Chondrocyte (in vitro differentiated cells): ENCODE measurements around the gene AFG1L. TPM values are rescaled to one million over a fixed set of nuclear protein-coding genes. Genes with fewer than 3 reads are reported as not detected.
"Not testable (repeated sequence)": the region's sequence is repeated elsewhere in the genome, so short reads cannot be mapped to it uniquely, and the experiment has no call there.

ENCODE experiments used
- DNase-seq: peaks from one replicate; pipeline ENCODE4 v3.0.0; 2021; ENCODE audit warnings: mixed read lengths, low spot score
- H3K27ac Mint-ChIP-seq: one replicate; pipeline ENCODE4 v1.8.0; 2021; ENCODE audit warnings: mild to moderate bottlenecking, moderate library complexity, mixed read lengths; ENCODE audit not compliant: unreplicated experiment
- H3K27me3 Mint-ChIP-seq: 2 replicates; pipeline ENCODE4 v1.8.0; 2021; ENCODE audit warnings: low read depth, mixed read lengths
- H3K36me3 Mint-ChIP-seq: 2 replicates; pipeline ENCODE4 v1.8.0; 2021; ENCODE audit warnings: low read depth, mixed read lengths
- H3K4me1 Mint-ChIP-seq: 2 replicates; pipeline ENCODE4 v1.8.0; 2021; ENCODE audit warnings: low read depth, mild to moderate bottlenecking, mixed read lengths
- H3K4me3 Mint-ChIP-seq: one replicate; pipeline ENCODE4 v1.8.0; 2021; ENCODE audit warnings: mild to moderate bottlenecking, moderate library complexity, mixed read lengths; ENCODE audit not compliant: unreplicated experiment
- H3K9me3 Mint-ChIP-seq: 2 replicates; pipeline ENCODE4 v1.8.0; 2021; ENCODE audit warnings: low read depth, mixed read lengths
- total RNA-seq: library from RNA; stranded (reverse); gene quantifications from 3 replicates; pipeline ENCODE4 v1.2.1, GENCODE V29; 2021
- TF ChIP-seq, protein P1 (sequence below): fragments of 200-600 bp; sonication (generic); IDR thresholded peaks from 2 replicates; pipeline ENCODE4 v1.5.0; 2021; ENCODE audit warnings: antibody characterized with exemption, mild to moderate bottlenecking, moderate library complexity

Gene AFG1L
- total RNA-seq, 1 donor from 2014 or later = 5.9 TPM

- H3K4me3 Mint-ChIP-seq = no peak overlapping the region
- H3K27me3 Mint-ChIP-seq = no peaks in the 10 kb centered on the region
- no peaks in the 10 kb centered on the region for H3K9me3 Mint-ChIP-seq
- TF ChIP-seq, protein P1, sequence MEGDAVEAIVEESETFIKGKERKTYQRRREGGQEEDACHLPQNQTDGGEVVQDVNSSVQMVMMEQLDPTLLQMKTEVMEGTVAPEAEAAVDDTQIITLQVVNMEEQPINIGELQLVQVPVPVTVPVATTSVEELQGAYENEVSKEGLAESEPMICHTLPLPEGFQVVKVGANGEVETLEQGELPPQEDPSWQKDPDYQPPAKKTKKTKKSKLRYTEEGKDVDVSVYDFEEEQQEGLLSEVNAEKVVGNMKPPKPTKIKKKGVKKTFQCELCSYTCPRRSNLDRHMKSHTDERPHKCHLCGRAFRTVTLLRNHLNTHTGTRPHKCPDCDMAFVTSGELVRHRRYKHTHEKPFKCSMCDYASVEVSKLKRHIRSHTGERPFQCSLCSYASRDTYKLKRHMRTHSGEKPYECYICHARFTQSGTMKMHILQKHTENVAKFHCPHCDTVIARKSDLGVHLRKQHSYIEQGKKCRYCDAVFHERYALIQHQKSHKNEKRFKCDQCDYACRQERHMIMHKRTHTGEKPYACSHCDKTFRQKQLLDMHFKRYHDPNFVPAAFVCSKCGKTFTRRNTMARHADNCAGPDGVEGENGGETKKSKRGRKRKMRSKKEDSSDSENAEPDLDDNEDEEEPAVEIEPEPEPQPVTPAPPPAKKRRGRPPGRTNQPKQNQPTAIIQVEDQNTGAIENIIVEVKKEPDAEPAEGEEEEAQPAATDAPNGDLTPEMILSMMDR = no peak
- H3K4me1 Mint-ChIP-seq = peaks cover 10% of the 10 kb centered on the region
- H3K36me3 Mint-ChIP-seq = peaks cover 2% of the 10 kb centered on the region
- no peak for DNase-seq
- H3K27ac Mint-ChIP-seq = no peak overlapping the region
Measured at GRCh38 chr6:108395297-108395696, 100.4 kb downstream of the AFG1L start.

- Mint-ChIP-seq H3K27me3 (no peaks in the 10 kb centered on the region), H3K4me3 (no peak overlapping the region), H3K9me3 (peaks cover 15% of the 10 kb centered on the region), H3K36me3 (peaks cover 3% of the 10 kb centered on the region), H3K27ac (peak overlapping the region; percentile 5), H3K4me1 (peaks cover 21% of the 10 kb centered on the region)
- DNase-seq = no peak
- TF ChIP-seq, protein P1 = no peak
Measured at GRCh38 chr6:108403236-108403635, 108.4 kb downstream of the AFG1L start.

- Mint-ChIP-seq H3K27me3 (no peaks in the 10 kb centered on the region), H3K36me3 (peaks cover 7% of the 10 kb centered on the region), H3K4me1 (peaks cover 15% of the 10 kb centered on the region), H3K4me3 (no peak overlapping the region), H3K9me3 (peaks cover 20% of the 10 kb centered on the region), H3K27ac (no peak overlapping the region)
- DNase-seq = no peak
- TF ChIP-seq, protein P1 = no peak
Measured at GRCh38 chr6:108406943-108407342, 112.1 kb downstream of the AFG1L start.

DNA sequence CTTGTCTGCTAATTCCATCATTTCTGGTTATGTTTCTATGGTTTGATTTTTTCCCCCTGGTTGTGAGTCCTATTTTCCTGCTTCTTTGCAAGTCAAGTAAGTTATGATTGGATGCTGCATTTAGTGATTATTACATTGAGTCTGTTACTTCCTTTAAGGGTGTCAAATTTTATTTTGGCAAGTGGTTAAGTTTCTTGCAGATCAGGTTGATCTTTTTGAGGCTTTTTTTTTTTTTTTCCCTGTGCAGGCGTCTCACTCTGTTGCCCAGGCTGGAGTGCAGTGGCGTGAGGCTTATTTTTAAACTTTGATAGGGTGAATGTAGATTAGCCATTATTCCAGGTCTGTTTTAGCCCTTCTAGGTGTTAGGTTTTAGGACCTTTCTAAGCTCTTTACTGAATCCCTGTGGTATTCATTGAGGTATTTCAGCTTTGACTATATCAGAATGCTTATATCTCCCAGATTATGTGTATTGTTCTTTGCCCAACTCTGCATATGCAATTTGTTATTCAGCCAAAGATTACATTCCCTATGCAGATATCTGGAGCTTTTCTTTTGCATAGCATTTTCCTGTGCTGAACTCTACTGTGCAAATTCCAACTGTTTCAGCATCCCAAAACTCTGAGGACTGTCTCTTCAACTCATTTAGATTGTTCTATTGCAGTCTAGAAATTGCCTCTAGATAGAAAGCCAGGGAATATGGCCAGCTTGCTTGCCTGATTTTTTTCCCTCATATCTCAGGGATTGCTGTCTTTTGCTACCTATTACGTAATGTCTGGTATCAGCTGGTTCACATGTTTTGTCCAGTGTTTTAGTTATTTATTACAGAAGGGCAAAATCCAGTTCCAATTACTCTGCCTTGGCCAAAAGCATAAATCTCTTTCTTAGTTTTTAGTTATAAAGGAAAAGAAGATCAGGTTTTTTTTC, 113.3 kb downstream of the AFG1L start:
- Mint-ChIP-seq H3K4me3 (no peak overlapping the region), H3K4me1 (peaks cover 13% of the 10 kb centered on the region), H3K9me3 (peaks cover 31% of the 10 kb centered on the region), H3K36me3 (peaks cover 14% of the 10 kb centered on the region), H3K27me3 (no peaks in the 10 kb centered on the region), H3K27ac (no peak overlapping the region)
- TF ChIP-seq, protein P1 = no peak
- no peak for DNase-seq

DNA sequence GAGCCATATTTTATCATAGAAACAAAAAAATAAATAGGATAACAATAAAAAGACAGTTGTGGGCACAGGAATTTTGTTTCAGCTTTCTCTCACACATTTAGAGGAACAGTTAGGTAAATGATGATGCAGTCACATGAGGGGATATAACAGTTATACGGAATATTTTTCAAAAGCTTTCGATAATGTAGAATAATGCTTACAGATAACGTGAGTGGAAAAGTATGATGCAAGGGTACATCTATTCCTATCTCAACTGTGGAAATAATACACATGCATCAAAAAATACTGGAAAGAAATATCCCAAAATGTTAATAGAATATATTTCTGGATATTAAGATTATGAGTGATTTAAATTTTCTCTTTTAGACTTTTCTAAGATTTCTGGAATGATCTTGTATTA, 114.0 kb downstream of the AFG1L start:
- Mint-ChIP-seq H3K36me3 (peaks cover 14% of the 10 kb centered on the region), H3K4me1 (peaks cover 6% of the 10 kb centered on the region), H3K27ac (no peak overlapping the region), H3K9me3 (peaks cover 31% of the 10 kb centered on the region), H3K4me3 (no peak overlapping the region), H3K27me3 (no peaks in the 10 kb centered on the region)
- TF ChIP-seq, protein P1 = no peak
- DNase-seq = no peak

- DNase-seq, H3K4me3 Mint-ChIP-seq, H3K27me3 Mint-ChIP-seq, H3K4me1 Mint-ChIP-seq, H3K27ac Mint-ChIP-seq: not testable (repeated sequence)
- H3K36me3 Mint-ChIP-seq = peaks cover 15% of the 10 kb centered on the region
- peaks cover 38% of the 10 kb centered on the region for H3K9me3 Mint-ChIP-seq
Measured at GRCh38 chr6:108416047-108416833, 121.4 kb downstream of the AFG1L start.
